Ecto neural progenitor cell (in vitro differentiated cells): Measurements from ENCODE around the gene FRMPD2.
"Not testable (repeated sequence)": the region's sequence is repeated elsewhere in the genome, so short reads cannot be mapped to it uniquely, and the experiment has no call there.

Source experiments
- DNase-seq: peaks from one replicate; pipeline ENCODE4 v3.0.0-alpha.2; 2018; ENCODE audit warnings: low spot score

The FRMPD2 gene

DNA sequence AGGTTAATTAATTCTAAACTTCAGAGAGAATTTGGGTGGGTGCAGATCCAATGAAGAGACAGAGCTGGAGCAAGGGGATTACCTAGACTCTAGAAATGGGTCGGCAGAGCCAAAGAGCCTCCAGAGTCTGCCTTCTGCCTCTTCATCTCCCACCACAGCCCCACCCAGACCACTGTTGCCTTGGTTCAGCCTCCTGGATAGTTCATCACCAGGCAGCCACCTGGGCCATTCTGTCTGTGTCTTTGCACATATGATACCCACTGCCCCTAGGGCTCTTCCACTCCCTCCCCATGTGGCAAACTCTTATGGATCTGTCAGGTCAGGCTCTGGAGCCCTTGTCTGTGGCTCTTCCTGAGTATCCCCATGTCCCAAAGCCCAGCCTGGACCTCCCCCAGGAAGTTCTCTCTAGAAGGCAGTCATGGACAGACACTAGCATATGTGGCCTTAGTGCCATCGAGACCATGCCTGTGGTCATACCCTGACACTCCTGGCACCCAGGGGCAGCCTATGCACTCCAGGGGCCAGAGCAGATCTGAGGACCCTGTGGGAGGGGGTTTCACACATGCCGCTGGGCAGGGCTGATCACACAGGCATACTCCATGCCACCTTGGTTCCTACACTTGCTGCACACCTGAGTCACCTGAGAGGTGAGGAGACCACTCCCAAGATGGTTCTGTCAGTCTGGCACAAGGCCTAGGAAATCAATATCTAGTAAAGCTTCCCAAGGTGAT is 41.6 kb downstream of the FRMPD2 start:
- DNase-seq: peak; percentile 32

DNA sequence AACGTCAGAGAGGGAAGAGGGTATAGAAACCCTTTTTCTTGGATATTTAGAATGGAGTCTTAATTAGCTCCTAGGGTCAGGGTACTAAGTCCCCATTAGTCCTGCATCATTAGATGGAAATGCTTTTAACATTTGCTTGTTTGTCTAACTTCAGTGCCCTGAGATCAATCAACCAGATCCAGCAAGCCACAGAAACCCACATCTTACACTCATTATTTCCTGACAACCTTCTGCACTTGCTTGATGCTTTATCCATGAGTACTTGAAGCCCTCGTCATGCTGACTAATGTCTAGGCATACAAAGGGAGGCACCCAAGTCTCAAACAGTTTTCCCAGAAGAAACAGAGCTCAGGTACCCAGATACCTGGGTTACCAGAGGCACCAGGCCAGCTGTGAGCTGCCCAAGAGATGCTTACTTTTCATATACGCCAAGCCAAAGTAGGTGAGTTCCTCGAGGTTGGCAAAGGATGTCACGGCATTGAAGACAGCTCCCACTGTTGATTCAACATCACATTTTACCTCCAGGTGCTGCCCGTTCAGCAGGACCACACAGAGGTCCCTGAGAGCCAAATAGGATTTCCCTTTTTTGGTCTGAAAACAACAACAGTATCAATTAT is 42.7 kb downstream of the FRMPD2 start:
- peak; percentile 25 for DNase-seq

DNA sequence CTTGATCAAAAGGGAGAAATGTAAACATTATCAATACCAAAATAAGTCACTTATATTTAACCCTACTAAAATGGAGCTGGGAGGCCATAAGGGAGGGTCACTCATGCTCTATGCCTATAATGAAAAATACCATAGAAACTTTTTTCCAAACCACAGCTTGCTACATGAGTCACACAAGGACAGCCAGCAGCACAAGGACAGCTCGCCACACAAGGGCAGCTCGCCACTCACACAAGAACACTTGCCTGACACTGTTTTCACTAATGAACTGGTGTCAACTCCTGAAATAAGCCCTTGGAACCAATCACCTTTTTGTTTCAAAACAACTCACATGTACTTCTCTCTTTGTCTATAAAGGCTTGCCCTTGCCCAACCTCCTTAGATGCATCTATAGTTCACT is 43.3 kb downstream of the FRMPD2 start:
- no peak for DNase-seq

DNA sequence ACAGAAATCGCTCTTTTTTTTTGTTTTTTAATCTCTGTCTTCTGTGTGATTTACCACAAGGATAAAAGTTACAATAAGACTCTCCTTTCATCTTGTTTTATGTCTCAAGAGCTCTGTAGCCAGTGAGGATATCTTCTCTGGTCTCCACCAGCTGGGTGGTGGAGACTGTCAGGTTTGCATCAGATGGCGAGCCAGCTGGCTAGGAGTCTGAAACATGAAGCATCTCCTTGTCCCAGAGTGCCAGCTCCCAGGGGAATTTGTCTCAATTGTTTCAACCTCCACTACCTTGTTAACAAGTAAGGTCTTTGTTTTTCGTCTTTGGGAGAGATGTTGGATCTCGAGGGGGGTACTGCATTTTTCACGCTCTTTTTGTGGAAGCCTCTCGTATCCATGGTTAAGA is 47.3 kb downstream of the FRMPD2 start:
- peak; percentile 43 for DNase-seq

DNA sequence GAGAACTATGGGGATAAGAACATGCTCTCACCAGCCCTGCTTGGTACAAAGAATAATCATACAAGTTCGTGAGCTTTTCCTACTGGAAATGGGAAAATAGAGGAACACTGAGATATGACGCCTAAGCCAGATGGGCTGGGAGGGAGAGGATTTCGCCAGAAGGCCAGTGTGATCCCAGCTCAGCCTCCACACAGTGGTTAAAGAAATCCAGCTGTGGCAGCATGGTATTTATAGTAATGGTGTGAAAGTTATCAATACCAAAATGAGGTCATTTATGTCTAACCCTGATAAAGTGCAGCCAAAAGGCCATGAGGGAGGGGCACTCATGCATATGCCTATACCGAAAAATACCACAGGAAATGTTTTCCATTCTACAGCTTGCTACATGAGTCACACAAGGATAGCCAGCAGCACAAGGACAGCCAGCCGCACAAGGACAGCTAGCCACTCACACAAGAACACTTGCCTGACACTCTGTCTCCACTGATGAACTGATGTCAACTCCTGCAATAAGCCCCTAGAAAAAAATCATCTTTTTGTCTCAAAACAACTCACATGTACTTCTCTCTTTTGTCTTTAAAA is 49.4 kb downstream of the FRMPD2 start:
- no peak for DNase-seq

DNA sequence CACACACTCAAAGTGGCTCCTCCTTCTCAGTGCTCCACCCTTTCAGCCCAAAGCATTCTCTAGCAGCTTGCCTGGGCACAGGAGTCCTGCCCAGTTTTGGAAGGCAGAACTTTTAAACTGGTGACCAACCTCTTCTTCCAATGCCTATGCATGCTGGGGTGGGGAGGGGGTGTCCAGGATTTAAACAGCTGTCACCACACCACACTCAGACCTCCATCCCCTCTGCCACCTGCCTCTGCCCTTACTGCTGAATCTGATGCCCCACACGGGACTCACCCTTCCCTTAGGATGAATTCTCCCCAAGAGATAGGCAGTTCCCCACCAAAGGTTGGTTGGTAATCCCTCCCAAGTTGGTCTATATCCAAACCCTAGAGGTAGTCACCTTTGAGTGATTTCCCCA is 50.2 kb downstream of the FRMPD2 start:
- no peak for DNase-seq

DNA sequence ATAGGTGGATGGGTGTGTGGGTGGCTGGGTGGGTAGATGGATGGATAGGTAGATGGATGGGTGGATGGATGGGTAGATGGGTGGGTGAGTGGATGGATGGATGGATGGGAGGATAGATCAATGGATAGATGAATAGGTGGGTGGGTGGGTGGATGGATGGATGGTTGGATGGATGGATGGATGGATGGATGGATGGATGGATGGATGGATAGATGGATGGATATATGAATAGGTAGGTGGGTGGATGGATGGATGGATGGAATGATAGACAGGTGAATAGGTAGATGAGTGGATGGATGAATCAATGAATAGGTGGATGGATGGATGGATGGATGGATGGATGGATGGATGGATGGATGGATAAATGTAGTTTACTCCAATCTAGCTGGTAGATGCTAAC is 52.7 kb downstream of the FRMPD2 start:
- no peak for DNase-seq

DNA sequence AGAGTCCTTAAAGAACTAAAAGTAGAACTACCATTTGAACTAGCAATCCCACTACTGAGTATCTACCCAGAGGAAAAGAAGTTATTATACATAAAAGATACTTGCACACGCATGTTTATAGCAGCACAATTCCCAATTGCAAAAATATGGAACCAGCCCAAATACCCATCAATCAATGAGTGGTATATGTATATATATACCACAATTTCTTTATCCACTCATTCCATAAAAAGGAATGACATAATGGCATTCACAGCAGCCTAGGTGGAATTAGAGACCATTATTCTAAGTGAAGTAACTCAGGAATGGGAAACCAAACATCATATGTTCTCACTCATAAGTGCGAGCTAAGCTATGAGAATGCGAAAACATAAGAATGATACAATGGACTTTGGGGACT is 53.5 kb downstream of the FRMPD2 start:
- DNase-seq: not testable (repeated sequence)

DNA sequence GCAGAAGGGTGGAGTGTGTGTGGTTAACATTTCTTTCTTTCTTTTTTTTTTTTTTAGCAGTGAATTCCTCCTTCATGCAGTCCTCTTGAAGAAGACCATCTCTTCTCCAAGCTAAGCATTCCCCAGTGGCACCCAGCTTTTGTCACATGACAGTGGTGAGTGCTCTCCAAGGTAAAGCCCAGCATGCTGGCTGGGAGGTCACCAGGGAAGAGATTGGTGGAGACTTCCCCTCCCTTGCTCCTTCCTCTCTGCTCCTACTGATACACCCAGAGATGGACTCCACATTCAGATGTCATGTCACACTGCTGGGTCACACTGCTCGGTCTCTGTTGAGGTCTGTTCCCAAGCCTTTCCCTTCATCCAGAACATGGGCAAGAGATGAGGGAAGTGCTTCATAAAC is 55.3 kb downstream of the FRMPD2 start:
- no peak for DNase-seq

DNA sequence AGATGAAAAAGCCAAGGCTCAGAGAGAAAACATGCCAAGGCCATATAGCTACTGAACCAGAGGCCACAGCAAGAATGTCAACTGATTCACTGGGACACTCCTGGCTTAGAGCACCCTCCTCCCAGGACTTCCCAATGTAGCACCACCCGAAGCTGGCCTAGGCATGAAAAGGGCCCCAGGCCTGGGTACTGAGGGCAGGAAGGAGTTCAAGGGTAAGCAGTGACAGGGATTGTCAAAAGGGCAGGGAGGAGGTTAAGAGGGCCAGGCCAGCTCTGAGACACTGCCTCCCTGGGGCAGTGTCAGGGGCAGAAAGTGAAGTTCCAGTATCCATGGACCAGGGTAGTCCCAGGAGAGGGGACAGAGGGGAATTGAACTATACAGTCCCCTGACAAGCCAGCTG is 57.8 kb downstream of the FRMPD2 start:
- no peak for DNase-seq

DNA sequence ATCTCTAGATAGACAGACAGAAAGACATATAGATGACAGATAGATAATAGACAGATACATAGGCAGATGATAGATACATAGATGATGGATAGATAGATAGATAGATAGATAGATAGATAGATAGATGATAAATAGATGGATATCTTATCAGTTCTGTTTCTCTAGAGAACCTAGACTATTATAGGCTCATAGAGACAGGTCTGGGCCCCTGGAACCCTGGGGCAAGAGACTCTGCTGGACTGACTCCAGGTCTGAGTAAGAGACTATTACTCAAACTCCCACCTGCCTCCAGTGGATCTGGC is 58.3 kb downstream of the FRMPD2 start:
- DNase-seq: no peak

DNA sequence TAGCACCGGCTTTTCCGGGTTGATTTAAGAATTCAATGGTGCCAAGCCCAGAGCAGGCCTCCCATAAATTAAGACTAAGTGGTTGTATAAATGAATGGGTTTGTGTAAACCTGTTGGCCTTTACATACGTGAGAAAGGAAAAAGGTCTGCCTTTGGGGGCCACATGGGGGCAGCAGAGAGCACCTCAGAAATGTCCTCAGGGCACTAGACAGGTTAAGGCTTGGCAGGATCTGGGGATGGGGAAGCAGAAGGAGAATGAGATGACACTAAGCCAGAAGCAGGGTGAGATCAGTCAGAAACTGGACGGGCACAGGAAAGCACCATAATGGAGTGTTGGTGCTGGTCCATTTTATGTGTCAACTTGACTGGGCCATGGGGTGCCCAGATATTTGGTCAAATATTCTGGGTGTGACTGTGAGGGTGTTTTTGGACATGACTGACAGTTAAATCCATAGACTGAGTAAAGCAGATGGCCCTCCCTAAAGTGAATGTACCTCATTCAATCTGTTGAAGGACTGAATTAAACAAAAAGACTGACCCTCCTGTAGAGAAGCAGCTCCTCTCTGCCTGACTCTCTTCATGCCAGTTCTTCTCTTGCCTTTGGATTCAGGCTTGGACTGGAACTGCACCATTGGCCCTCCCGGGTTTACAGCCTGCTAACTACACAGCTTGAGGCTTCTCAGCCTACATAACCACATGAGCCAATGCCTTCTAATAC is 58.9 kb downstream of the FRMPD2 start:
- peak; percentile 73 for DNase-seq

DNA sequence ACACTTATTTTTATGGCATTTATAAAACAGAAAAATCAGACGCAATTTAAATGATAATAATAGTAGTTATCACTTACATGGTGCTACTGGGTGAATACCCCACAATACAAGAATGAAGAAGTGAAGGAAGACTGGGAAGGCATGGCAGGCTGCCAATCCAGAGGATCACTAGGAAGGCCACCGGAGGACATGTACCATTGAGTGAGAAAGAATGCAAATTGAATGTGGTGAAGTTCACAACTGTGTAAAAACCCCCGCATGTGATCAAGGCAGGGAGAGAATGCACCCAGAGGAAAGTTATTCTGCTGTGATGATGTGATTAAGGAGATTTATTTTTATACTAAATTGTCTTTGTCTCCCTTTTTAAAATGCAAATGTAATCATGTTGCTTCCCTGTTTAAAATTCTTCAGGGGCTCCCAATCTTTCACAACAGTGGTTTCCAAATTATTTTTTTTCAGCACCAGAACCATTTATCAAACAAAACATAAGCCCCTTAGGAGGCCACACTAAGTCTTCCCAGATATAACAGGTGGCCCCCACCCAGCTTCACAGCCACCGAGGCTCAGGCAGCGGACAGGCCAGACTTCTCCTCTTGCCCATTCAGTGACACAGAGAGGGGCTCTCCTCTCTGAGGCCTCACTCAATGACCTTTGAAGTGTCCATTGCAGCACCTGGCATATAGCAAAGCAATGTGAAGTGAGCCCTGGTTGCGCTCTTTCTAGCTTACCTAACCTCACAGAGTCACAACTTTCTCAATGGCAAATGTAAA is 59.6 kb downstream of the FRMPD2 start:
- no peak for DNase-seq

DNA sequence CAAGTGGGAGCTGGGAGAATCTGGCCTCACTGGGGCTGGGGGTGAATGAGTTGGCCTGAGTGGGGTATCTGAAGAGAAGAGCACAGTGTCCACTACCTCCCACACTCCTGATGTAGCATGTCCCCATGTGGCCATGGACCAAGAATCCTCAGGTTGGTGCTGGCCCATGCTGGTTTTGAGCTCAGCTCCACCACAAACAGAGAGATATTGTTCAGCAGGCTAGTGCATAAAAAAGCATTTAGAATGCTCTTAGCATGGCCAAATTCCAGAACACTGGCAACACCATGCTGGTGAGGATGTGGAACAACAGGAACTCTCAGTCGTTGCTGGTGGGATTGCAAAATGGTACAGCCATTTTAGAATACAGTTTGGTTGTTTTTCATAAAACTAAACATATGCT is 61.4 kb downstream of the FRMPD2 start:
- DNase-seq: no peak

DNA sequence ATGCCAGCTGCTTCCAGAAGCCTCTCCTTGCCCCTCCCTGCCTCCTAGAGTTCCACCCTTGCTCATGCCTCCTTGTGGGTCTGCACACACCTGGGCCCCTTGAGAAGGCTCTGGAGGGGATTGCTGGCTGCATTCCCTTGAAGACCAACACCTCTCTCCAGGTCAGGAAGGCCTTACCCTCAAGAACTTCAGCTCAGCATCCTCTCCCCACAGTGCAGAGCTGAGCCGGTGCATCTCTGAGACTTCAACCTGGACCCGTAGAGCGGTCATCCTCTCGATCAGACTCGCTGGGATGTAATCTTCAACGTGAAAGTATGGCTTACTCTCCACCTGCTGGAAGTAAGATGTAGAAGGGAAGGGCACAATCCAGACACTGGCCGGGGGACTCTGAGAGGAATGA is 62.7 kb downstream of the FRMPD2 start:
- no peak for DNase-seq

DNA sequence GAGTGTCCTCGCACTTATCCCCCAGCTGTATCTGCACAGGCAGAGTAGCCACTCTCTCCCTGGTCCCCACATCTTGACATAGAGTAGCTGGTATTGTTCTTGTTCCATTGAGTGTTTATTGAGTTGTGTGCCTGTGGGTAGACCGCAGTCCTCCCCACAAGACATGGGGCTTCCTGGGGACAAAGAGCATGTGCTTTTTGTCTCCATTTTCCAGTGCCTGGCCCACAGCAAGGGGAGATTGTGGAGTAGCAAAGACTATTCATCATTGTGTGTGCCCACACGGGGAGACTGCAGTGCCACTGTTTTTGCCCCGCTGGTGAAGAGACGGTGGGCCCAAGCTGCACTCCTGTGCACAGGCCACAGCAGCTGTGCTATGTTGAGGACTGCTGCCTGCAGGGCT is 63.5 kb downstream of the FRMPD2 start:
- DNase-seq: no peak

DNA sequence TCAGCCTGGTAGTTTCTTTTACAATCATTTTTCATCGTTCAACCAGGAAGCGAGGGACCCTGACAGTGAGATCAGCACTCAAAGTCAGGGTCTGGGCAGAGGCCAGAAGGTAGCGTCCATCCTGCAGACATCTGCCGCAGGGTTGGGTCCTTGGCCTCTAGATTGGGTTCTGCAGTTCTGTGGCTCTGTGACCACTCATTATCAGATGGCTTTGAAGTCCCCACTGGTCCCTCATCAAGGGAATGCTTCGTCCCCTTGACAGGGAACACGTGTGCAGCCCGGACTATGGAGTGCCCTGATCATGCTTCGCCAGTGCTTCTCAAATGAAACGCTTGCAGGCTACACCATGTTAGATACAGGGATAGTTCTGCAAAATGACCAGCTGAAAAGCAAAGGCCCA is 64.1 kb downstream of the FRMPD2 start:
- DNase-seq: no peak

DNA sequence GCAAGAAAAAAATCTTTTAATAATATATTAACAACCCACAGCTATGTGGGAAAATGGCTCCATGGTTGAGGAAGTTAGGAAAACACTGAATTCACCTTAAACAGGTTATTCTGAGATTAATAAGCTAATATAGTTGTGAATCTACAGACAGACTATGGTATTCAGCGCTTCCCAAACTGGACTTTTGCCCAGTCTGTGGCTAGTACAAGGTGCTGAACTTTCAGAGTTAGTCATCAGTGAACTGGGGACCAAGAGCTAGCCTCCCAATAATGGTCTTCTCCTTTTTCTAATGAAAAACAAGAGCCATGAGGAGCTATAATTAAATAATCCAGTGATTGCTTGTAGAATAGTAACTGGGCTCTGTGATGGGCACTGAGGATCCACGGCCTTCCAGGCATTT is 65.3 kb downstream of the FRMPD2 start:
- no peak for DNase-seq

DNA sequence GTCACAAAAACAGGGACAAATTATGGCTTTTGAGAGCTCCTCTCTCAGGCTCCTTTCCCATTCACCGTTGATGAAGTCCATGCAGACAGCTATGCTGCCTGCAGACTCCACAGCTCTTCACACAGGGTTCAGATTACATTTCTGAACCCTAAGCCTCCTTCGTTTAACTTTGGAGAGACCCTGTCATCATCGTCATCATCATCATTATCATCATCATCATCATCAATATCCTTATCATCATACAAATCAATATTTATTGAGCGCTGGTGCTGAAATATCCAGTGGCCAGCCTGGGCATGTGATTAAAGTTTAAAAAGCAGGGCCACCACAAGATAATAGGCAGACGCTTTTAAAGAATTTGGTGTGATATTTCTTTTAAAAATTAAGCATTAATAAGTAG is 66.6 kb downstream of the FRMPD2 start:
- DNase-seq: no peak

DNA sequence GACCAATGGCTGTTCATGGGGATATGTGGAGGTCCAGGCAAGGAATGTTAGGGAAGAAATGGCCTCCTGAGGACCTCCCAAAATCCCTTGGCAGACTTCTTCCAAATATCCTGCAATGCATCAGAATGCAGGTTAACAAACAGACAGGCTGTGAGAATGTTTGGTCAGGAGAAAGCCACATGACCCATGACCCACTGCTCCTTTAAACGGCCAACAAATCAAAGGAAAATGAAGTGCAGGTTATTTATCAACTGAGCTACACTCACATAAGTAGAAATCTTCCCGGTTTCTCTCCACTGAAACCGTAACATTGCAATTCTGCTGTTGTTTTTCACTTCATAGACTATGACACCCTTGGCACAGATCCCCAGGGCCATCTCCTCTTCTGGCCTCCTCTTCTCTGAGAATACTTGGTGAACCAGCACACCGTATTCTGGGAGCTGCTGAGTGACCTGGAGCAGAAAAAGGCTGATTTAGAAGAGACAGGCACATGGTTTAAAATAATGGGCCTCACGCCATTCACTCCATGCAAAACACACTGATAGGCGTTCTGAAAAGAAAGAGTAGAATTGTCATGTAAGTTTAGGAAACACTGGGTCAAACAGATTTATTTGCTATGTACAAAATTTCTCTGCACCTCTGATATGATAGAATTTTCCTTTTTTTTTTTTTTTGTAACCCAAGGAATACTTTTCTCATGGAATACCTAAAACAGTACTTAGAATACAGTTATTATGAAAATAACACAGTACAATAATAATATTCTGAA is 67.8 kb downstream of the FRMPD2 start:
- DNase-seq: no peak

DNA sequence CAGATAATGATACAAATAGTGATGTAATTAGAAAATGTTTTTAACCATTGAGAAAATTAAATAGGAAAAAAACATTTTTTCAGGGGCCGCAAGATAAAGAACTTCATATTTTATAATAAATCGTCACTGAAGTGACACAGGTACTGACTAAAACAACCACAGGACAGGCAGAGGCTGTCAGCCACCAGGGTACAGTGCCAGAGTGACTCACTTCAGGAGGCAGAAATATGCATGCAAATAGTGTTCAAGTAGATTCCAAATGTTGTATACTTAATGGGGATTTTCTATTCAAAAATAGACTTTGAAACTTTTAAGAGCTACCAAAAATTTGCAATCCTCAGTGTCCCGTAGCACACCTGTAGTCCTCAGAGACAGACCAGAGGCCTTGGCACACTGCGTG is 68.6 kb downstream of the FRMPD2 start:
- DNase-seq: no peak
